Measurements from ENCODE around the gene PRR7. TPM values are rescaled to one million over a fixed set of nuclear protein-coding genes. Genes with fewer than 3 reads are reported as not detected.

Gene PRR7
- total and polyA plus RNA-seq, 2 of the 13 experiments (the other 11 are each of a cell fraction or from before 2014, with no cell fraction given), result 4.8 to 5.0 TPM

- TF ChIP-seq HNF4G (IDR thresholded peaks at IDR 0.05; ENCODE audit: borderline replicate concordance, low read depth, low read length) (no peak), HNF4G (CRISPR knock-in tag; IDR thresholded peaks at IDR 0.05; ENCODE audit: borderline replicate concordance, low read depth) (no peak), GABPB1 (CRISPR knock-in tag; IDR thresholded peaks at IDR 0.05) (peak; percentile 43; the same call in 1 of the 2 replicates), FOXA3 (CRISPR knock-in tag; IDR thresholded peaks at IDR 0.05) (0 out of 2 replicates have a peak, but pooled peaks have one; percentile 2), HOXD1 (CRISPR knock-in tag; IDR thresholded peaks at IDR 0.05) (0 out of 2 replicates have a peak, but pooled peaks have one; percentile 7), SMAD3 (CRISPR knock-in tag; IDR thresholded peaks at IDR 0.05) (no peak), ZNF768 (CRISPR knock-in tag; IDR thresholded peaks at IDR 0.05) (0 out of 2 replicates have a peak, but pooled peaks have one; percentile 25), LCORL (IDR thresholded peaks at IDR 0.05) (no peak), LCORL (CRISPR knock-in tag; IDR thresholded peaks at IDR 0.05) (peak; percentile 11; the same call in 1 of the 2 replicates), GATAD2A (CRISPR knock-in tag; IDR thresholded peaks at IDR 0.05) (0 out of 2 replicates have a peak, but pooled peaks have one; percentile 19)
Observed at GRCh38 chr5:177498013-177498787, 51.6 kb downstream of the PRR7 start (continued).

DNA sequence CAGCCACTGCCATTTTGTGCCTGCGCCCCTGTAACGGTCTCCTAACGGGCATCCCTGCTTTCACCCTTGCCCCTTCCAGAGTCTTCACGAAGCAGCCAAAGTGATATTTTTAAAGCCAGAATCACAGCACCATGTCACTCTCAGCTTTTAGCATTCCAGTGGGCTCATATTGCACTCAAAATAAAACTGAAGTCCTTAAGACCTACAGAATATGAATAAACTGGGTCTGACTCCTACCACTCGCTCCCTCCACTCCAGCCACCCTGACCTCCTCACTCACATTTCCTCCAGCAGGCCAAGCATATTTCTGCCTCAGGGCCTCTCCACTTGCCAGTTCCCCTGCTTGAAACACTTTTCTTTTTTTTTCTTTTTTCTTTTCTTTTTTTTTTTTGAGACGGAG is 53.2 kb downstream of the PRR7 start:
- H4K20me1 ChIP-seq (ENCODE audit: insufficient read depth, low read length), result peaks cover 11% of the 10 kb centered on the region; the same call in 1 of the 2 replicates
- no peak overlapping the region for H3K27ac ChIP-seq (ENCODE audit: extremely low read length, insufficient read depth, low read length)
- H3K79me2 ChIP-seq (ENCODE audit: insufficient read depth, low read length), result no peaks in the 10 kb centered on the region
- peaks cover 62% of the 10 kb centered on the region for H3K4me1 ChIP-seq (ENCODE audit: insufficient read depth, low read length)
- WGBS (ENCODE audit: low lambda C conversion rate), result 65% methylated on average over 6 of the region's 6 CpGs
- H2AFZ ChIP-seq (ENCODE audit: low read length), result no peak overlapping the region
- ATAC-seq (no peak), FAIRE-seq (no peak), DNase-seq (ENCODE audit: low spot score) (no peak)
- intact Hi-C loops (cut with micrococcal nuclease; ENCODE audit: unreplicated experiment), result loop anchor here (2.0 to 5.0 kb wide), 2 partner anchors 109 to 188 kb away; partner anchors contain the start of gene MXD3
- no peak overlapping the region for H3K9ac ChIP-seq (ENCODE audit: insufficient read depth, low read depth, low read length)
- H3K36me3 ChIP-seq (replicated peaks in 1 of 2; ENCODE audit: control insufficient read depth in 1 of 2, insufficient read depth in 2 of 2, low read length in 2 of 2), result no peaks in the 10 kb centered on the region
- POLR2A ChIA-PET, result interaction anchor here (1.1 kb wide), 1 partner anchor 413 kb away, joined by 3 read pairs; the partner anchor contains the start of gene FGFR4
- H3K27me3 ChIP-seq (ENCODE audit: control insufficient read depth in 1 of 2, insufficient read depth in 2 of 2, low read length in 2 of 2), result peaks cover 2 to 37% of the 10 kb centered on the region in 2 experiments; a peak in 4 of 5 replicates
- CTCF ChIA-PET (ENCODE audit: low intra/inter-chr PET ratio, low total read pairs), result interaction anchor here (1.5 to 3.7 kb wide), 4 partner anchors 8 to 109 kb away, joined by 4 to 37 read pairs (median 10); no protein-coding TSS in a partner anchor
- no peaks in the 10 kb centered on the region for H3K9me3 ChIP-seq (ENCODE audit: low read length)
- BruUV-seq (replicated peaks), result no TSS peak
- H3K4me3 ChIP-seq (replicated peaks in 1 of 3; ENCODE audit: insufficient read depth in 1 of 3, low read depth in 2 of 3, low read length in 3 of 3), result no peak overlapping the region
- in situ Hi-C loops (cut with HindIII; ENCODE audit: extremely low pct_ligation_motif_present, low pct_unique_long_range_greater_than_20kb), result no loop called here
- no peak overlapping the region for H3K4me2 ChIP-seq (ENCODE audit: low read depth, low read length)
- TF ChIP-seq CAMTA2 (CRISPR knock-in tag; IDR thresholded peaks at IDR 0.05; ENCODE audit: borderline replicate concordance) (no peak), ZNF234 (CRISPR knock-in tag; conservative IDR thresholded peaks at IDR 0.05) (no peak), SUZ12 (IDR thresholded peaks at IDR 0.05; ENCODE audit: low read depth, low read length) (no peak), PAX8 (CRISPR knock-in tag; IDR thresholded peaks at IDR 0.05; ENCODE audit: borderline replicate concordance) (no peak), ZNF335 (CRISPR knock-in tag; IDR thresholded peaks at IDR 0.05) (no peak), KLF9 (CRISPR knock-in tag; IDR thresholded peaks at IDR 0.05; ENCODE audit: low read depth) (no peak), DZIP1 (CRISPR knock-in tag; IDR thresholded peaks at IDR 0.05) (no peak), ZNF749 (CRISPR knock-in tag; IDR thresholded peaks at IDR 0.05; ENCODE audit: borderline replicate concordance) (no peak), HNRNPL (IDR thresholded peaks at IDR 0.05; ENCODE audit: low read depth, low read length) (no peak), CENPX (CRISPR knock-in tag; IDR thresholded peaks at IDR 0.05) (no peak)

Measured in HepG2 (cell line).